HUES64 (cell line): ENCODE results near the gene EDC3.

Experiments
- H3K27ac ChIP-seq: 2 replicates; pipeline ENCODE4 v1.7.0; 2013; ENCODE audit warnings: low read depth, low read length, inconsistent platforms
- H3K27me3 ChIP-seq: 2 replicates; pipeline ENCODE4 v1.6.1; 2013; ENCODE audit warnings: mild to moderate bottlenecking, low read length; ENCODE audit not compliant: insufficient read depth
- H3K36me3 ChIP-seq: 2 replicates; pipeline ENCODE4 v1.6.1; 2013; ENCODE audit warnings: mild to moderate bottlenecking, low read length; ENCODE audit not compliant: insufficient read depth
- H3K4me1 ChIP-seq: 2 replicates; pipeline ENCODE4 v1.6.1; 2013; ENCODE audit warnings: mild to moderate bottlenecking, low read length, moderate library complexity; ENCODE audit not compliant: insufficient read depth
- H3K4me3 ChIP-seq: 2 replicates; pipeline ENCODE4 v1.5.1; 2013; ENCODE audit warnings: mild to moderate bottlenecking, low read length, moderate library complexity
- H3K9ac ChIP-seq: 2 replicates; pipeline ENCODE4 v1.6.1; 2013; ENCODE audit warnings: mild to moderate bottlenecking, low read depth, low read length
- H3K9me3 ChIP-seq: 2 replicates; pipeline ENCODE4 v1.6.1; 2013; ENCODE audit warnings: low read depth, low read length; ENCODE audit not compliant: insufficient read depth
- WGBS: fragments of 150-250, 120-280 bp; methylation state at CpG from one replicate; pipeline ENCODE4 v1.1.7; 2013; ENCODE audit warnings: missing lambda C conversion rate; 5-methylcytosine and 5-hydroxymethylcytosine counted together

The EDC3 gene

GRCh38 chr15:74646480-74646879, 49.3 kb downstream of the EDC3 start:
- Histone ChIP-seq H3K9ac (no peak overlapping the region), H3K4me1 (peaks cover 19% of the 10 kb centered on the region), H3K27ac (no peak overlapping the region), H3K36me3 (peaks cover 10% of the 10 kb centered on the region; the same call in 1 of the 2 replicates), H3K9me3 (no peaks in the 10 kb centered on the region), H3K27me3 (no peaks in the 10 kb centered on the region), H3K4me3 (no peak overlapping the region)

DNA sequence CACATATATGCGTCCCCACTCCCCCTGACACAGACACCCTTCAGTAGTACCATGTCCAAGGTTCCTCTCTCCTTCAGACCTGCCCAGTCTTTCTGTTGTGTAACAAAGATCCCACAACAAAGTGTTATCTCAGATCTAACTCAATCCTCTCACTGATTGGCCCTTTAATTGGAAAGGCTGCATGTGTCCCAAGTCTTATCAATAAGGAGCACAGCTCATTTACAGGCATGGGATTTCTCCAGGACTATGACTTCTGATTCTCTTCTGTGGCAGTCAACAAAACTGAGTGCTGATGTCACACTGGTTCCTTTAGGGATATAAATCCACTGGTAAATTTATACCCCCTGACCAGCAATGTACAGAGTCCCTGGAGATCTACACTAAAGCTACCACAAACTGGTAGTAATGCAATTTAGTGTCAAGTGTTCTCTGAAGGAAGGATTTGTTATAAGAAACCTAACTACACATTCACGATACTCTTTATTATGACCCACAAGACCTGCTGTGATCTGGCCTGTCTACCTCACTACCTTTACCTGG, 52.1 kb downstream of the EDC3 start:
- WGBS, result 93% methylated on average over 2 of the region's 2 CpGs
- peaks cover 20% of the 10 kb centered on the region for H3K36me3 ChIP-seq
- H3K4me3 ChIP-seq, result no peak overlapping the region
- H3K27ac ChIP-seq, result no peak overlapping the region
- H3K9me3 ChIP-seq, result no peaks in the 10 kb centered on the region
- H3K4me1 ChIP-seq, result peaks cover 19% of the 10 kb centered on the region
- H3K9ac ChIP-seq, result peak overlapping the region; percentile 59
- no peaks in the 10 kb centered on the region for H3K27me3 ChIP-seq

DNA sequence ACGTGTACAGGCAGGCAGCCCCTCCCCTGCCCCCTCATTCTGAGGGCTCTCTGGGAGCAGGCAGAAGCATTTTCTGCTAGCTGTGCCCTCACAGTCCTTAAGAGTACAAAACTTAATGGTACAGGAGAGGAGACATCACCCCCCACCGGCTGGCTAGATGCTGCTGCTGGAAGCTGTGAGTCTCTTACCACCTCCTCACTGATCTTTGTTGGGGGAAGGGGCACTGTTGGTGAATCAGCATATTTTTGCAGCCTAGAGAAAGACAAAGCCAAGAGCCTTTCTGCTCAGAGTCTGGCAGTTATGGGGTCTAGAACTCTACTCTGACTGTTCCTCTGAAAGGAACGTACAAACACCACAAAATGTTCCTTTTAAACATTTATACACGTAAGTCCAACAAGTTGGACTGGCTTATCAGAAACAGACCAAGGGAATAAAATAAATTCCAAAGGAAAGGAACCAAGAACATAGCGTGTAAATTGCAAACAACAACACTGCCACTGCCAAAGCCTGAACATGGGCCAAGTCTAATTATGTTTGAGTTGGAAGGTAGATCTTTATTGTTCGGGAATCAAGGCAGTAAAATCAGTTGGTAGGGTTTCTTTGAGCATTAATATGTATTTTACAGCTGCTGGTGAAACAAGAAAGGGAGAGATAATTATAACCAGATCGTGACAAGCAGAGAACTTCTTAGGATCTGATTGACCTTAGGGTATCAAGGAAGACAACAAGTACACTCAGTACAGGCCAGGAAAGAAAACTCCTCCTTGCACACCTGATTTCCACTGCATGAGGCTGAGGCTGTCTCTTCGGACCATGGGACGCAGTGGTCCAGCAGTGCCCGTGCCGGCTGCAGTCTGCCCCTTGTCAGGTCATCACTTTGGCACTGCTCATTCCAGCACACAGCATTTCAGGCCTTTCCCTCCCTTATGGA, 52.8 kb downstream of the EDC3 start:
- WGBS, result 72% methylated on average over 11 of the region's 11 CpGs
- Histone ChIP-seq H3K36me3 (peaks cover 20% of the 10 kb centered on the region), H3K9me3 (no peaks in the 10 kb centered on the region), H3K4me3 (no peak overlapping the region), H3K27me3 (no peaks in the 10 kb centered on the region), H3K9ac (peak overlapping the region; percentile 59), H3K27ac (peak overlapping the region; percentile 56), H3K4me1 (peaks cover 19% of the 10 kb centered on the region)

GRCh38 chr15:74642348-74642733, 53.5 kb downstream of the EDC3 start:
- peak overlapping the region; percentile 59 for H3K9ac ChIP-seq
- peak overlapping the region; percentile 56; the same call in 1 of the 2 replicates for H3K27ac ChIP-seq
- H3K36me3 ChIP-seq, result peaks cover 26% of the 10 kb centered on the region
- H3K4me3 ChIP-seq, result no peak overlapping the region
- no peaks in the 10 kb centered on the region for H3K27me3 ChIP-seq
- H3K4me1 ChIP-seq, result peaks cover 19% of the 10 kb centered on the region
- no peaks in the 10 kb centered on the region for H3K9me3 ChIP-seq
- WGBS, result 82% methylated on average over 4 of the region's 4 CpGs

DNA sequence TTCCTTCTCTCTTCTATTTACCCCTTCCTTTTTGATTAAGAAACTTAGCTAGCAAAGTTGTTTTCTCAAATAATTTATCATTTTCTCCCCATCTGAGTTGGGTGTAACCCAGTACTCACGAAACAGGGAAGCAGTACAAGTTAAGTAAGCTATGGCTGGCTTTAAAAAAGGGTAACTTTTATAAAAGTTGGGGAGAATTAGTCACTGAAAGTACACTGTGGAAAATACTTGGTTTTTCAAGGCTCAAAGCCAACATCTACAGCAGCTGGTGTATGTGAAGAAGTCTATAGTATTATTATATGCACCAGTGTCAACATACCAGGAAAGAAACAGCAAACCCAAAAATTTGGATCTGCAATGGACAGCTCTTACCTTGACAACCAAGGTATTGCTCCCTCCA, 54.7 kb downstream of the EDC3 start:
- H3K4me3 ChIP-seq, result no peak overlapping the region
- H3K9ac ChIP-seq, result no peak overlapping the region
- H3K27ac ChIP-seq, result no peak overlapping the region
- 94% methylated on average over 1 of the region's 1 CpG for WGBS
- H3K4me1 ChIP-seq, result peaks cover 19% of the 10 kb centered on the region
- H3K27me3 ChIP-seq, result no peaks in the 10 kb centered on the region
- H3K9me3 ChIP-seq, result no peaks in the 10 kb centered on the region
- peaks cover 37% of the 10 kb centered on the region for H3K36me3 ChIP-seq

DNA sequence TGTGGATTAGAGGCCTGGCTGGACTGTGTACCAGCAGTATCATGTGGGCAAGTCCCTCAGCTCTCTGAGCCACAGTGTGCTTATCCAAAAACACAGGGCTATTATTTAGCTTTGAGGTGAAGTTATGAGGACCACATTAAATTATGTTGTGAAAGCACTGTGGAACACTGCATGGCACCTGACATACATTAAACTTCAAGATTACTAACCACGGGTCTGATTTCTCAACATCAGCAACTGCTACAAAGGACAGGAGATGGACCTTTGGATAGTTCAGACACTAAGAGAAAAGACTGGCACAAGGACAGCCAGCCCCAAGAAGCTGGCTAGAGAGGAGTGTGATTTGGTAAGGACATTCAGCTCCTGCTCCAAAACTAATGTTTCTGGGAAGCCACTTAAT, 58.8 kb downstream of the EDC3 start:
- H3K27me3 ChIP-seq, result no peaks in the 10 kb centered on the region
- no peak overlapping the region for H3K4me3 ChIP-seq
- peaks cover under 1% of the 10 kb centered on the region for H3K4me1 ChIP-seq
- H3K9ac ChIP-seq, result no peak overlapping the region
- peaks cover 64% of the 10 kb centered on the region for H3K36me3 ChIP-seq
- H3K9me3 ChIP-seq, result no peaks in the 10 kb centered on the region
- WGBS, result 100% methylated on average over 1 of the region's 1 CpG
- H3K27ac ChIP-seq, result no peak overlapping the region

GRCh38 chr15:74635228-74635627, 60.6 kb downstream of the EDC3 start:
- H3K36me3 ChIP-seq, result peaks cover 76% of the 10 kb centered on the region

DNA sequence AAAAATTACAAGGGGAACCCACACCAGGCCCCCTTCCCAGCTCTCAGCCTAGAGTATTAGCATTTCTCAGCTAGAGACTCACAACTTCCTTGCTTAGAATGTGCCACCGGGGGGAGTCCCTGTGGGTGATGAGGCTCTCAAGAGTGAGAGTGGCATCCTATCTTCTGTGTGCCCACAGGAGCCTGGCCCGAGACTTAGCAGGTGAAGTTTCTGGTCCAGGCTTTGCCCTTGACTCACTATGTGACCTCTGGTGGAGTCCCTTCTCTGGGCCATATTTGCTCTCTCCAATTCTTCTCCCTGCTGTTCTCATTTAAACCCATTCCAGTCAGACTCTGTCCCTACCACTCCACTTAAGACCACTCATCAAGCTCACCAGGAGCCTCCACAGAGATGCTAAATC, 62.0 kb downstream of the EDC3 start:
- H3K9ac ChIP-seq, result no peak overlapping the region
- H3K9me3 ChIP-seq, result no peaks in the 10 kb centered on the region
- no peaks in the 10 kb centered on the region for H3K4me1 ChIP-seq
- 84% methylated on average over 2 of the region's 2 CpGs for WGBS
- H3K36me3 ChIP-seq, result peaks cover 76% of the 10 kb centered on the region
- H3K27ac ChIP-seq, result no peak overlapping the region
- H3K27me3 ChIP-seq, result no peaks in the 10 kb centered on the region
- no peak overlapping the region for H3K4me3 ChIP-seq

More at GRCh38 chr15:74635228-74635627, 60.6 kb downstream of the EDC3 start:
- Histone ChIP-seq H3K4me1 (no peaks in the 10 kb centered on the region), H3K9me3 (no peaks in the 10 kb centered on the region), H3K4me3 (no peak overlapping the region), H3K9ac (no peak overlapping the region), H3K27ac (no peak overlapping the region), H3K27me3 (no peaks in the 10 kb centered on the region)
- 34% methylated on average over 5 of the region's 5 CpGs for WGBS

DNA sequence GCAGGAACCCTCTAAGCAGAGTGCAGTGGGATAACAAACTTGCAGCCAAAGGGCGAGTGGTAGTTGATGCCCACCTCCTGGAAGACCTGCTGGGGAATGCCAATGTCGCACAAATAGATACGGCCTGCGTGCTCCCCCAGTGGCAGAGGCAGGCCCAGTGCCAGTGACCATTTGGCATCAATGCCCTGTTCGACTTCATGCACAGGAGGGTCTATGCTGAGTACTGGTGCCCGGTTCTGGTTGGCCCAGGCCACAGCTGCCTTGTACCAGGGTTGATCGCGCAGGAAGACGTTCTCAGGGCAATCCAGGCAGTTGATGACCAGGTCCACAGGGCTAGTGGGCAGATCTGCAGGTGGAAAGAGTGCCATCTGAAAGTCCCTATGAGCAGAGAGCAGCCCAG, 63.2 kb downstream of the EDC3 start:
- Histone ChIP-seq H3K9ac (no peak overlapping the region), H3K27me3 (no peaks in the 10 kb centered on the region), H3K36me3 (peaks cover 85% of the 10 kb centered on the region), H3K4me1 (no peaks in the 10 kb centered on the region), H3K9me3 (no peaks in the 10 kb centered on the region), H3K27ac (no peak overlapping the region), H3K4me3 (no peak overlapping the region)
- 96% methylated on average over 9 of the region's 9 CpGs for WGBS

DNA sequence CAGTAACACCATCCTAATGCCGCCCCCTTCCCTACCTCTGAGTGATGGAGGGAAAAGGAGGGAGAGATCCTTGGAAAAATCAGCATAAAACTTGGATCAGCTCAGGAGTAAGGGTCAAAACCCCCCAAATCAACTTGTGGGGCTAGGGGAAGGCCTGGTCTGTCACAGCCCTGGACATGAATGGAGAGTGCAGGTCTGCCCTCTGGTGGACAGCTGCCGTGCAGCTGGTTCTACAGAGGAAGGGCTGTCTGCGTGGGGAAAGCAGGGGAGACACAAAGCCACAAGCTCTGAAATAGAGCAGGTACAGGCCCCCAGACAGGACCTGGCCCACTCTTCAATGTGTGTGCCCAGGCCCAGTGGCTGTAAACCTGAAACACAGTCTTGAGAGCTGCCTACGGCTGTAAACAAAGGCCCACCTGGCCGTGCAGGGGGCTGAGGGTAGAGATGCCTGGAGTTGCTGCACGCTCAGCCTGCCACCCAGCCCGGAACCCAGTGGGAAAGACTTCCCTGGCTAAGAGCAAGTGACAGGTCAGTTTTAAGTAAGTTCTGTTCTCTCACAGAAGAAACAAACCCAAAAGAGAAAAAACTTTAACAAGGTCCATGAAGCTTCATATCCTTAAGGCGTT, 63.8 kb downstream of the EDC3 start:
- WGBS, result 74% methylated on average over 7 of the region's 8 CpGs

DNA sequence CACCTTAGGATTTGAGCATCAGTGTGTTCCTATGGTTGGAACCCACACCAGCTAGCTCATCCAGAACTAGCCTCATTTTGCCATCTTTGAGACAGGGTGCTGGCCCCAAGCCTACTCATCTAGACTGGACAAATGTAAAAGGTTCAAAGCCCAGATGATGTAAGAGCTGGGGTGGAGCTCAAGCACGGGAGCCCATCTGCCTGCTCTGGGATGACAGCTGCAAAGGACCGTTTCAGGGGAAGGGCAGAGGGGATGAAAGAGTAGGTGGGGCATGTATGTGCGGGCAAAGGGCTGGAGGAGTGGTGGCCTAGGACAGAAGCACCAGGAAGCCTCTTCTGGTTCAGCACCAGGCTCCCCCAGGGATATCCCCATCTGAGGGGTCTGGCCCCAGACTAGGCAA, 64.4 kb downstream of the EDC3 start:
- Histone ChIP-seq H3K27ac (no peak overlapping the region), H3K9me3 (no peaks in the 10 kb centered on the region), H3K36me3 (peaks cover 85% of the 10 kb centered on the region), H3K4me1 (no peaks in the 10 kb centered on the region), H3K27me3 (no peaks in the 10 kb centered on the region), H3K9ac (no peak overlapping the region), H3K4me3 (no peak overlapping the region)
- whole genome bisulfite sequencing, result 90% methylated on average over 3 of the region's 3 CpGs

More for the DNA sequence above, 63.8 kb downstream of the EDC3 start:
- H3K9me3 ChIP-seq, result no peaks in the 10 kb centered on the region
- no peak overlapping the region for H3K9ac ChIP-seq
- no peaks in the 10 kb centered on the region for H3K4me1 ChIP-seq
- H3K36me3 ChIP-seq, result peaks cover 85% of the 10 kb centered on the region
- H3K4me3 ChIP-seq, result no peak overlapping the region
- H3K27ac ChIP-seq, result no peak overlapping the region
- no peaks in the 10 kb centered on the region for H3K27me3 ChIP-seq
